GM21576 (cell line): ENCODE measurements around the gene INPP5E.

Experiments
- ATAC-seq: cut with Tn5 transposase; IDR thresholded peaks from one replicate; pipeline ENCODE4 v1.9.1; 2021; ENCODE audit warnings: mild to moderate bottlenecking, moderate library complexity; ENCODE audit not compliant: unreplicated experiment

INPP5E gene

DNA sequence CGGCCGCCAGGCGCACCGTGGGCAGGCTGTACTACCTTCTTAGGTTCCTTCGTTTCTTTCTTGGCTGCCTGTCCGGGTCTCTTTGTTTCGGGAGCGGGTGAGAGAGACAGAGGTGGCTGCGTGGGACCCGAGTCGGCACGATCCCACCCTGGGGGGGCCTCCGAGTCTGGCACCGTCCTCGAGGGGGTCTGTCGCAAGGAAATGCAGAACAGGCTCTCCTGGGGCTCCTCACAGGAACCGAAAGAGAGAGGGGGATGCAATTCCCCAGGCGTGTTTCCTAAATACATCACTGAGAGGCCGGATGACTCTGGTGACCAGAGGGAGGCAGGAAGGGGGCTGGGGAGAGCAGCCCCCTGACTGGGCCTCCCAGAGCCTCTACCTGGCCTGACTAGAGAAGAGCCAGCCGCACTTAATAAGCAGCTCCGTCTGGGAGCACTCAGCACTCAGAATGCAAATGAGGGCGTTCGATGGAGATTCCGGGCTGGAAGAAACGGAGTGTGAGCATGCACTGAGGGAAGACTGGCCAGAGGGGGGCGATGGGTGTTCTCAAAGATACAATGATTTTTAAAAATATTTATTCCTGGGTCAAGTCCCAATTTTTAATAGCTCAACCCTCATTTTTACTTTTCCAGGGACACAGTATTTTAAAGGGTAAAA, 11.7 kb upstream of the INPP5E start:
- ATAC-seq, result no peak

DNA sequence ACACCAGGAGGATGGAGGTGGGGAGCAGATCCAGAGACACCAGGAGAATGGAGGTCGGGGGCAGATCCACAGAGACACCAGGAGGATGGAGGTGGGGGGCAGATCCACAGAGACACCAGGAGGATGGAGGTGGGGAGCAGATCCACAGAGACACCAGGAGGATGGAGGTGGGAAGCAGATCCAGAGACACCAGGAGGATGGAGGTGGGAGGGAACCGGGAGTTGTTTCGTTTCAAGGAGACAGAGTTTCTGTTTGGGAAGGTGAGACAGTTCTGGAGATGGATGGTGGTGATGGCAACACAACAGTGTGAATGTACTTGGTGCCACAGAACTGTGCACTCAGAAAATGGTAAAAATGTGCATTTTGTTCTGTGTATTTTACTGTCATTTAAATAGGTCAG, 9.0 kb upstream of the INPP5E start:
- no peak for ATAC-seq

DNA sequence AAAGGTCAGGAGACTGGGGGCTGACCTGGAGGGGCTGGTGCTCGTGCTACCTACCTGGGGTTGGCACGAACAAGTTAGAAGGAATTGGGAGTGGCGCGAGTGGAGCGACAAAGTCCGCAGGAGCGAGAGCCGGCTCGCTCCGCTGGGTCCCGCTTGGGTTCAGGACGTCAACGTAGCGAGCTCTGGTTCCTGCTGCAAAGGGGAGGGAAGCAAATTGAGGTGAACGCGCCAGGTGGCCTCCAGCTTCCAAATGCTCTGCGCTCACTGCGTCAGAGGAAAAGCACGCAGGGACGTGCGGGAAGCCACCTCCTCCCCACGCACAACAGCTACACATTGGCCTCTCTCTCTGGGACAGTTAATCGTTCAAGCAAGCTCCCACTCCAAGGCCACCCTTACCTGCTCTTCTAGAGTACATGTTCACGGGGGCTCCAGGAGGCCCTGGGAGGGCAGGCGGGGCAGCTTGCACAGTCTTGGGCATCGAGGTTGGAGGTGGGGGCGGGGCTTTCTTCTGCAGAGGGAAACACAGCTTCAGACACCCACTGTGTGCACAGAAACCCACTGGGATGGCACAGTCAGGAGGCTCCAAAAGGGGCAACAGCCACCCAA, 7.6 kb upstream of the INPP5E start:
- ATAC-seq, result no peak

DNA sequence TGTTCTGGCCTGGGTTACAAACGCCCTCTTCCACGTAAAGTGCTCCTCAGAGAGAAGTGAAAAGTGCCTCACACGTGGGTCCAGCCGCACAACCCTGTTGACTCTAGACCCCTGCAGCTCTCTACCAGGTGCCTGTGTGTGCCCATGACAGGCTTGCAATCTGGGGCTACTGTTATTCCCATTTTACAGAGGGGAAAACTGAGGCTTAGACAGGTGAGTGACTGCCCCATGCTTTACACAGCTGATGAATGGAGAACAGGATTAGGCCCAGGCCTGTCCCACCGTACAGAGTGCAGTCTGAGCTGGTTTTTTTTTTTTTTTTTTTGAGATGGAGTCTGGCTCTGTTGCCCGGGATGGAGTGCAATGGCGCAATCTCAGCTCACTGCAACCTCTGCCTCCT, 6.2 kb upstream of the INPP5E start:
- no peak for ATAC-seq

DNA sequence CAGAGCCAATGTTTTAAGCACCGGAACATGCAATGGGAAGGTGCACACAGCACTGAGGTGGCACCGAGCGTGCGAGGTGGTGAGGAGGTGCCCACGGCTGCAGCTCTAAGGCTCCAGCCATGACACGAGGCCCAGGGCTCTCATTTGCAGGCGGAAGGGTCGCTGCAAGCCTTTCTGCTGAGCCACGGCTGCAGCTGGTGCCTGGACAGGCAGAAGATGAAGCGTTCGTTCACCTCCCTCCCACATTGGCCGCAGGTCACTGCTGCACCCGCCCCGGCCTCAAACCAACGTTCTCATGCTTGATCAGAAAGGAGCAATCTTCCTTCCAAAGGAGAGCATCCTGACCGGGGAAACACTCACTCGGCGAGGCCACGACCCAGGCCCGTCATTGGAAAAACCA, 4.5 kb upstream of the INPP5E start:
- no peak for ATAC-seq

DNA sequence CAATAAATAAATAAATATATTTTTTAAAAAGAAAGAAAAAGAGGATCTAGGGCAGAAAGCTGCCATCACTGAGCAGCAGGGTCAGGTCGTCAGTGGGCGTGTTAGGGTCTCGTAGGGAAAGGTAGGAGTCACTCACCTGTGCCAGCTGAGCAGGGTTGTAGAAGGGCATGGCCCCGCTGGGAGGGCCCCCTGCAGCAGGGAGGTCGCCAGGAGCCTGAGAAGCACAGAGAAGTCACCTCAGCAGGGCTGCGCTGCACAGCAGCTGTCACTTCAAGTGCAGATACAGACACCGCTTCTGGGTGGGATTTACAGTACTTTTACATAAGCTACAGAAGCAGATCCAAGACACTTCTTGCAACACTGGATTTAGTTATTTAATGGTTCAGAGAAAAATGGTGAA, 4.0 kb upstream of the INPP5E start:
- ATAC-seq, result no peak

DNA sequence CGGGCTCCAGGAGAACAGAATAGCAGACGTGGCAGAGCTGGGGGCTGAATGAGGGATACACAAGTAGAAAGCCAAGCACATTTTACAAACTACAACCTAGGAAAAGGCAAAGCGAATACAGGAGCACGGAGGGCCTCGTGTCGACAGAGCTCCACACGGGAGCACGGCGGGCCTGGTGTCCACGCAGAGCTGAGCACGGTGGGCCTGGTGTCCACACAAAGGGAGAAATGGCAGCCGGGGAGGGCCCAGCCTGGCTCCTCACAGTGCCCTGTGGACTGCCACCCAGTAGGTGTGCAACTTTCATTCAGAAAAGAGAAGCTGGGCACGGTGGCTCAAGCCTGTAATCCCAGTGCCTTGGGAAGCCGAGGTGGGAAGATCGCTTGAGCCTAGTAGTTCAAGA, 3.4 kb upstream of the INPP5E start:
- ATAC-seq, result no peak

DNA sequence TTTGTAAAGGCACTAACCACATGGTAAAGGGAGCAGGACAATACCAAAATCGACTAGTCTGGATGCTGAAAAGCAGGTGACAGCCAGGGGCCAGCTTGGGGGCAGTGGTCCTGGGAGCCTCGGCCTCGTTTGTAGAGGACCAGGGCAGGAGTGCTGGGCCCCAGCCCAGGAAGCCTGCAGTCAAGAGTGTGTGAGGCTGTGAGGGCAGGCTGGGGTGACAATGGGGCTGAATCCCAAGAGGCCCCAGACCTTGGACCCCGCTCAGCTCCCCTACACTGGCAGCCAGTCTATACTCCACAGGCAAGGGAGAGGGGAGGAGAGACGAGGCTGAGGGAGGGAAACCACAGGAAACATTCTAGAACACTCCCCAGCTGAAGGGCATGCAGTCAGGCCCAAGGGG, 2.6 kb upstream of the INPP5E start:
- no peak for ATAC-seq

DNA sequence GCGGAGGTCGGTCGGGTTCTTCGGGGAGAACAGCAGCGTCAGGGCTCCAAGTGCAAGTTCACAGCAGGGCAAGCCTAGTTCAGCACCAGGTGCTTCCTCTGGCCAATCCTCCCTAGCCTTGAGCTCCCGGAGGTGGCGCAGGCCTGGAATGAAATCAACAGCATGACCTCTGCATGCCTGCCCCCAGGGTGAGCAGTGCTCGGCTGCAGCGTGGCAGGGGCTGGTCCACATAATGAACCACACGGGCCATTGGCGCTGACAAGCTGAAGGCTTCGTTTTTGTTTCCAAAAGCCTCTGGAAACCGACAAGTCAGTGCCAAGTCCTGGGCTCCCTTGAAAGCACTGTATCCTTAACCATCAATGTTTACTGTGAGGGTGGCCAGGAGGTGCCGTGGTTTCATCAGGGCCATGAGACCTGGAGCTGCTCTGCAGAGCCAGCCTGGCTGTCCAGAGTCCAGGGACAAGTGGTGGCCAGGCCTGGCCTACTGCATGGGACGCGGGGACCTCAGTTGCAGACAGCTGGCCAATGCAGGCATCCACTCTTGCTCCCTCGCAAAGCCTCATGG, 2.1 kb upstream of the INPP5E start:
- ATAC-seq, result no peak

DNA sequence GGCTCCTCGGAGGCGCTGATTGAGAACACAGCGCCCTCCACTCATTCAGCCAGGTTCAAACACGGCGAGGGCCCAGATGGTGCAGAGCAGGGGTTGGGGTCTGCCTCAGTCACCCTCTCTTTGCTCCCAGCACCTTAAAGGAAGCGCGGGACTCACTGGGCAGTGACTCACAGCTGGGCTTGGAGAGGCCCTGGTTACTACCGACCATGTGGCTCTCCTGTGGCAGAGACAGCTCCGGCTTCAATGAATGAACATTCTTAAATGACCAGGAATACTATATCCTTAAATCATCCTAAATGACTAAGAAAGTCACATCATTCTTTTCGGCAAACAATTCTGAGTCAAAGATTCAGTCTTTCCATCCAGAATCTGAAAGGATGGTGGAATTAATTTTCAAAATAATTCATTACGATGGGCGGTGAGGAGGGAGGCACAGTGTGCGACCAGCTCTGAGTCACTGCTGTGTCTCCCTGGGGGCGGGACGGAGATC, 1.6 kb upstream of the INPP5E start:
- ATAC-seq, result no peak

DNA sequence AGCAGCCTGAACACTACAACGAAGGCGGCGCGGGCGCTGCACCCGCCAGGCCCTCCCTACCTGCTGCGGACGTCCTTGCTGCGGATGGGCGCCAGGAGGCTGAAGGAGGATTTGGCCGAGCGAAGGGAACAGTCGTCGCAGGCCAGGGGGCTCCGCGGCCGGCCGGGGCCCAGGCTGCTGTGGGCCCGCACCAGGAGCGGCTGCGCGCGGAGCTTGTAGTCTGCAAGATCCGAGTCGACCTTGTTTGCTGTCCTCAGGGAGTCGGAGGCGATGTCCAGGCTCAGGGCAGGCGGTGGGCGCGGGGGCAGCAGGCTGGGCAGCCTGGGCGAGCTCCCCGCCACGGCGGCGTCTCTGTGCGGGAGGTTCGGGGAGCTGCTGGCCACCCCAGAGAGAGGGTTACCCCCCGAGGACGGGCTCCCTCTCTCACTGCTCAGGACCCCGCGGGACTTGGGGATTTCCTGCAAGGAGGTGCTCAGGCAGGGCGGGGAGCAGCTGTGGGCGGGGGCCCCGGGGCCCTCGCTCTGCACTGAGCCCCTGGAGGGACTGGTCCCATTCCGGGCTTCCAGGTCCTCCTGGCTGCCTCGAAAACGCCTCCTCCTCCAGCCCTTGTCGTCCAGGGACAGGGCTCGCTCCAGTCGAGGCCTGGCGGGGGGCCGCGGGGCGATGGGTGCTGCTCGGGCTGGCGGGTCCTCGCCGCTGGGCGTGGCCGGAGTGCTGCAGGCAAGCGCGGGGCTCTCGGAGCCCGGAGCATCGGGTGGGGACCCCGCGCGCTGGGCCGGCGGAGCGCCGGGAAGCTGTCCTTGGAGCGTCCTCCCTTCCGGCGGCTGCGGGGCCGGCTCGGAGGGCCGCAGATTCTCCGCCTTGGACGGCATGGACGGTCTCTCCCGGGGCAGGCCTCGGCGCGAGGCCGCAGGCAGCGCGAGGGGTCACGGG, 831 bp downstream of the INPP5E start:
- peak; percentile 38 for ATAC-seq

DNA sequence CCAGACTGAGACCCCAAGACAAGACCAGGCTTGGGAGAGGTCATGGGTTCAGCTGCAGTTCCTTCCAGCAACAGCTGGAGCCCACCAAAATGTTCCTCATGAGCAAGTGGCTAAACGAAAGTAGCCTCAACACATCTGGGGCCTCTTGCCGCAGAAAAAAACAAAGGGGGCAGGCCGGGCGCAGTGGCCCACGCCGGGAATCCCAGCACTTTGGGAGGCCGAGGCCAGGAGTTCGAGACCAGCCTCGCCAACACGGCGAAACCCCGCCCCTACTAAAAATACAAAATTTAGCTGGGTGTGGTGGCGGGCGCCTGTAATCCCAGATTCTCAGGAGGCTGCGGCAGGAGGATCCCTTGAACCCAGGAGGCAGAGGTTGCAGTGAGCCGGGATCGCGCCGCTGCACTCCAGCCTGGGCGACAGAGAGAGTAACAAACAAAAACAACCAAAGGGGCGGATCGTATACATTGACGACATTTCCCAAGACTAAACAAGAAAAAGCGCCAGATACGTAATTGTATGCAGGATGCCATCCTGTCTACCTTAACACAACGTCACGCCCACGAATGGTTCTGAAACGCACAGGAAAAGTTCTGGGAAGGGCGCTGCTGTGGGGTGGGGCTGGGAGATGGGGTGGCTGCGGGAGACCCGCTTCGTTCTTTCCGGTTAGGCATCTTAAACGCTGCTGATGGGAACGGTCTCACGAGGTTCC, 1.7 kb downstream of the INPP5E start:
- ATAC-seq, result no peak

DNA sequence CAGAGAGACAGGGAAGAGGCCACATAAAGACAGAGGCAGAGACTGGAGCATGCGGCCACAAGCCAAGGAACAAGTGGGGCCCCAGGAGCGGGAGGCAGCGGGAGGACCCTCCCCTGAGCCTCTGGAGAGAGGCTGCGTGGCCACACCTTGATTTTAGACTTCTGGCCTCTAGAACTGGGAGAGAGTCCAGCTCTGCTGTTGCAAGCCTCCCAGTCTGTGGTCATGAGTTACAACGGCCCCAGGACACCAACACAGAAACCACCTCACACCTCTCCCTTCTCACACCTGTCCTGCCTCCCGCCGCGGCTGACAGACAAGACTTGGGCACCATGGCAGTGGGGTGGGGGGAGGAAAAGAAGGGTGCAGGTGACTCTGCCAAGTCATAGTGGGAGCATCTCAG, 2.2 kb downstream of the INPP5E start:
- ATAC-seq, result no peak

DNA sequence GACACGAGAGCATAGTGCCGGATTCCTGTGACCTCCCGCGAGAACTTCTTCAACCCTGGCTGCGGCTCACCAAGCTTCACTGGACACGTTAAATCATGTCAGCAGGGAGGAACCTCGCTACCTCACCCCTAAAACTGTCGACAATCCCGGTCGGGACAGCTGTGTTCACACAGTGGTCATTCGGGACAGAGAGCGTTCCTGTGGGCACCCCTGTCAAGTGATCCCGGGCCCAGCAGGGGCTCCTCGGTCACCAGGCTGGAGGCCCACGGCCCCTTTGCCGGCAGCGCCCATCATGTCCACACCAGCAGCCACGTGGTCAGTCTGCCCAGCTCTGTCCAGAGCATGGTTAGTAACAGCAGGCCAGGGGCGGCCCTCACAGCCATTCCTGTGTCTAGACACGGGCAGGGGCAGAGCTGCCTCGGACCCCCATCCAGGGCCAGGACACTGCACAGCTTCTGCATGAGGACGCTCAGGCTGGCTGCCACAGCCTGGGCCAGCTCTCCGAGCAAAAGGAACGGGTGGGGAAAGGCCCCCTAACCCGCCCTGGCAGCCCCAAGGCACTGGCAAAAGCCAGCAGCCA, 3.5 kb downstream of the INPP5E start:
- no peak for ATAC-seq

DNA sequence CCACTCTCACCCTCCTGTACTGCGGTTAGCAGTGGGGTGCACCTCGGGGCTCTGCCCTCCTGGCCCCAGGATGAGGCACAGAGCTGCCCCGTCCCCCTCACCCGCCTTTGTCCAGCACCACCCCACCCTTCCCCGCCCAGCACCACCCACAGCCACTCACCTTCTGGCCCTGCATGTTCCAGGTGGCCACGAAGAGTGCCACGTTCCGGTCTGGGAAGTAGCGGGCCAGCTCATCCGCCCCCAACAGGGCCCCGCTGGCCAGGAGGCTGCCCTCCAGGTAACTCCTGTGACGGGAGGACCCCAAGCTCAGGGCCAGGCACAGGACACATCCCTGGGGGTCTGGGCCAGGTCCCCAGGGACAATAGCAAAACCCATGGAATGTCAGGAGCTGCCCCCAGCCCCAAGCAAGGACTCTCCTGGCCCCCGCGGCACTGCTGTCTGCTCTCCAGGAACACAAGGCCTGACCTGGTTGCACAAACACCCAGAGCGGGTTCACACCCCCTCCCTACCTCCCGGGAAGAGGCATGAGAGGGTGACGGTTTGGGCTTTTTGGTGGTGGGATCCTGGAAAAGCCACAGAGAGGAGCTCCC, 5.0 kb downstream of the INPP5E start:
- ATAC-seq, result no peak

DNA sequence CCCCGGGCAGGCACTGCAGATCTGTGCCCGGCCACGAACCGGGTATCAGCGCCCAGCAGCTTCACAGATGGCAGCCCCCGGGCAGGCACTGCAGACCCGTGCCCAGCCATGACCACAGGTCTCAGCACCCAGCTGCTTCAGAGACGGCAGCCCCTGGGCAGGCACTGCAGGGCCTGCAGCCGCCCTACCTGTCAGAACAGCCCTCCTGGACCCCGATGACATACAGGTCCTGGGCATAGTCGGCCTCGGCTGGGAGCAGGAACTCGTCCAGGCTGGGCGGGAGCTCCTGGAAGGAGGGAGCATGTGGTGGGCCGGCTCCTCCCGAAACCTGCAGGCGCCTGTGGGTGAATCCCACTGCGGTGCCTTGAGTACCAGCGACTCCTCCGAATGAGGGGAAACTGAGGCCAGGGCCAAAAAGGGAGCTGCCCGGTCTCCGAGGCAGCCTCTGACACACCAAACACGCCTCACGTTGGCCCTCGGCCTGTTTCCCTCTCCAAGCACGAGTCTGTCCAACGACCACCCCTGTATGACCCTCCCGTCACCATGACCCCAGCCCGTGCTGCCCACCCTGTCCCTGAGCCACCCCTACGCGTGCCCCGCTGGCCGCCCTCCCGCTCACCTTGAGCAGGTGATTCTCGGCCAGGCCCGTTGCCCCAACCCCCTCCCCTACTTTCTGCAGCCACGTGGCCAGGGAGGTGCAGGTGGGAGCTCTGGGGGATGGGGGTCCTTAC, 5.6 kb downstream of the INPP5E start:
- no peak for ATAC-seq

DNA sequence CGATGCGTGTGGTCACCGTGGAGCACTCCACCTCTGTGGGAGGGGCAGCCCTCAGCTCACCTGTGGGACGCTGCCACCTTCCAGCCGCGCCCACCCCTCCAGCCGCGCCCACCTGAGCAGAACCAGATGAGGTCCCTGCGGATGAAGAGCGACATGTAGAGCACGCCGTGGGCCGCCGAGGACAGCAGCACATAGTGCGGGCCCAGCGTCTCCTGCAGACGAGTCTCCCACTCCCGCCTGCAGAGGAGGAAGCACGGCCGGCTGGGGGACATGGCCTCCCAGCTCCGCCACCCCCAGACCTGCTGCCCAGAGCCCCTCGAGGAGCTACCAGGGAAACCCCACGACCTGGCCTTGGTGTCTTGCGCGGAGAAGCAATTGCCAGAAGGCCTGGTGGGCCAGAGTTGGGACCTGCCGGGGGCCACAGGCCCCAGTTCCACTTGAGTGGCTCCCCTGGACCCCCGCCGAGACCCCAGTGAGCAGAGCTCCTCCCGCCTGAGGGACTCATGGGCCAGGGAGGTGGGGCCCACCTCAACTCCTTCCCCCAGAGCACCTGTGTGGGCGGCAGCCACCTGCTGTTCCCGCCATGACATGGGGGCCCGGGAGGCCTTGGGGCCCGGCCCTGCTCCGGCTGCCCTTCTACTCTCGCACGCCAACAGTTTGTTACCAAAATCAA, 6.5 kb downstream of the INPP5E start:
- no peak for ATAC-seq

DNA sequence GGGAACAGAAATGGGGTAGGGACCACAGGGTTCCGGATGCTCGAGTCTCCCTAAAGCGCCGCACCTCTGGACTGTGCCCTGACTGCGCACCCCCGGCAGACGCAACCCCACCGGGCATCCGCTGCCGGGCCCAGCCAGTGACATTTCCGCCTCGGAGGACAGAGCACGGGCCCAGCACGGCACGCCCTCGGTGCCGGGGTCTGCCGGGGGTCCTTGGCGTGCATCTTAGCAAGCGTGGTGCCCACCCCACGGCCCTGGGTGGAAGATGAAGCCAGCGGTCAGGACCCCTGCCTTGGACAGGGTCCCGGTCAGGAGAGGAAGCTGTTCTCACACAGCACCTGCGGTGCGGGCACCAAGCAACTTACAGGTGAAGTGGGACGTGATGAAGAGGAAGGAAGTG, 7.1 kb downstream of the INPP5E start:
- ATAC-seq, result no peak

DNA sequence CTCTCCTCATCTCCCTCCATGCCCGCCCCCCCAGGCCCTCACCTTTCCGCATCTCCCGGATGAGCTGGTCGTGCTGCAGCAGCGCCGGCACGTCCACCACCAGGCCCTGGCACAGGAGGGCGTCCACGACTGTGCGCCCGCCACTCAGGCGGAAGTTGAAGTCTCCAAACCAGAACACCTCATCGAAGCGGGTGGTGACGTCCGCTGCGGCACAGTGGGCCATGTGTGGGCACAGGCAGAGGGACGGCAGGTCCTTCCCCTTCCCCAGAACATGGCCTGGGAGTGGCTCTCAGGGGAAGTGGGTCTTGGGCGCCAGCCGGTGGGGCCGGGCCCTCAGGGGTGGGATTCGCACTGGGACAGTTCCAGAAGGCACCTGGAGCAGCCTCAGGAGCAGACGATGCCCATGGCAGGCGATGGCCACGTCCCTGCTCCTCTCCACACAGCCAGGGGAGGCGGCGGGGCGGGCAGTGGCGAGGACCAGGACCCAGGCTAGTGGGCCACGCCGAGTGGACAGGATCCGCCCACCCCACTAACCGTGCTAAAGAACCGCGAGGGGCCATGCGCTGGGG, 7.8 kb downstream of the INPP5E start:
- no peak for ATAC-seq
